ENCODE results near the gene IL20. TPM values are rescaled to one million over a fixed set of nuclear protein-coding genes. Genes with fewer than 3 reads are reported as not detected.

Gene IL20
- total and polyA plus RNA-seq, 2 of the 8 experiments (the other 6 are each of a cell fraction or from before 2014, with no cell fraction given) = not detected

DNA sequence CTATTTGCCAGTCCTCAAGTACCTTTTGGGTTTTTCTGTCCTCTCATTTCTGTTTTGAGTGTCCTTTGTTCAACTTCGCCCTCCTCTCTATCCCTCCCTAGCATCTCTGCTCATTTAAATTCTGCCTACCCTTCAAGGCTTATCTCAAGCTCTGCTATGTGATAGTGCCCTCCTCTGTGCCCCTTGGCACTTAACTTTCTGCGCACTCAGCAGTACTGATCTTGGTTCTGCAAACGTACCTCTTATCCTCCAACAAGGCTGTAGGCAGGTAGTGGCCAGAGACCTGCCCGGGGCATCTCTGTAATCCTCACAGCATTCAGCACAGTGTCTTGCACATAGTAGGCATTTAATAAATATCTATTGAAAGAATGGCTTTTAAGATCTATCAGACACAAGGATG lies 5.3 kb upstream of the IL20 start (continued):
- TF ChIP-seq, protein P1, sequence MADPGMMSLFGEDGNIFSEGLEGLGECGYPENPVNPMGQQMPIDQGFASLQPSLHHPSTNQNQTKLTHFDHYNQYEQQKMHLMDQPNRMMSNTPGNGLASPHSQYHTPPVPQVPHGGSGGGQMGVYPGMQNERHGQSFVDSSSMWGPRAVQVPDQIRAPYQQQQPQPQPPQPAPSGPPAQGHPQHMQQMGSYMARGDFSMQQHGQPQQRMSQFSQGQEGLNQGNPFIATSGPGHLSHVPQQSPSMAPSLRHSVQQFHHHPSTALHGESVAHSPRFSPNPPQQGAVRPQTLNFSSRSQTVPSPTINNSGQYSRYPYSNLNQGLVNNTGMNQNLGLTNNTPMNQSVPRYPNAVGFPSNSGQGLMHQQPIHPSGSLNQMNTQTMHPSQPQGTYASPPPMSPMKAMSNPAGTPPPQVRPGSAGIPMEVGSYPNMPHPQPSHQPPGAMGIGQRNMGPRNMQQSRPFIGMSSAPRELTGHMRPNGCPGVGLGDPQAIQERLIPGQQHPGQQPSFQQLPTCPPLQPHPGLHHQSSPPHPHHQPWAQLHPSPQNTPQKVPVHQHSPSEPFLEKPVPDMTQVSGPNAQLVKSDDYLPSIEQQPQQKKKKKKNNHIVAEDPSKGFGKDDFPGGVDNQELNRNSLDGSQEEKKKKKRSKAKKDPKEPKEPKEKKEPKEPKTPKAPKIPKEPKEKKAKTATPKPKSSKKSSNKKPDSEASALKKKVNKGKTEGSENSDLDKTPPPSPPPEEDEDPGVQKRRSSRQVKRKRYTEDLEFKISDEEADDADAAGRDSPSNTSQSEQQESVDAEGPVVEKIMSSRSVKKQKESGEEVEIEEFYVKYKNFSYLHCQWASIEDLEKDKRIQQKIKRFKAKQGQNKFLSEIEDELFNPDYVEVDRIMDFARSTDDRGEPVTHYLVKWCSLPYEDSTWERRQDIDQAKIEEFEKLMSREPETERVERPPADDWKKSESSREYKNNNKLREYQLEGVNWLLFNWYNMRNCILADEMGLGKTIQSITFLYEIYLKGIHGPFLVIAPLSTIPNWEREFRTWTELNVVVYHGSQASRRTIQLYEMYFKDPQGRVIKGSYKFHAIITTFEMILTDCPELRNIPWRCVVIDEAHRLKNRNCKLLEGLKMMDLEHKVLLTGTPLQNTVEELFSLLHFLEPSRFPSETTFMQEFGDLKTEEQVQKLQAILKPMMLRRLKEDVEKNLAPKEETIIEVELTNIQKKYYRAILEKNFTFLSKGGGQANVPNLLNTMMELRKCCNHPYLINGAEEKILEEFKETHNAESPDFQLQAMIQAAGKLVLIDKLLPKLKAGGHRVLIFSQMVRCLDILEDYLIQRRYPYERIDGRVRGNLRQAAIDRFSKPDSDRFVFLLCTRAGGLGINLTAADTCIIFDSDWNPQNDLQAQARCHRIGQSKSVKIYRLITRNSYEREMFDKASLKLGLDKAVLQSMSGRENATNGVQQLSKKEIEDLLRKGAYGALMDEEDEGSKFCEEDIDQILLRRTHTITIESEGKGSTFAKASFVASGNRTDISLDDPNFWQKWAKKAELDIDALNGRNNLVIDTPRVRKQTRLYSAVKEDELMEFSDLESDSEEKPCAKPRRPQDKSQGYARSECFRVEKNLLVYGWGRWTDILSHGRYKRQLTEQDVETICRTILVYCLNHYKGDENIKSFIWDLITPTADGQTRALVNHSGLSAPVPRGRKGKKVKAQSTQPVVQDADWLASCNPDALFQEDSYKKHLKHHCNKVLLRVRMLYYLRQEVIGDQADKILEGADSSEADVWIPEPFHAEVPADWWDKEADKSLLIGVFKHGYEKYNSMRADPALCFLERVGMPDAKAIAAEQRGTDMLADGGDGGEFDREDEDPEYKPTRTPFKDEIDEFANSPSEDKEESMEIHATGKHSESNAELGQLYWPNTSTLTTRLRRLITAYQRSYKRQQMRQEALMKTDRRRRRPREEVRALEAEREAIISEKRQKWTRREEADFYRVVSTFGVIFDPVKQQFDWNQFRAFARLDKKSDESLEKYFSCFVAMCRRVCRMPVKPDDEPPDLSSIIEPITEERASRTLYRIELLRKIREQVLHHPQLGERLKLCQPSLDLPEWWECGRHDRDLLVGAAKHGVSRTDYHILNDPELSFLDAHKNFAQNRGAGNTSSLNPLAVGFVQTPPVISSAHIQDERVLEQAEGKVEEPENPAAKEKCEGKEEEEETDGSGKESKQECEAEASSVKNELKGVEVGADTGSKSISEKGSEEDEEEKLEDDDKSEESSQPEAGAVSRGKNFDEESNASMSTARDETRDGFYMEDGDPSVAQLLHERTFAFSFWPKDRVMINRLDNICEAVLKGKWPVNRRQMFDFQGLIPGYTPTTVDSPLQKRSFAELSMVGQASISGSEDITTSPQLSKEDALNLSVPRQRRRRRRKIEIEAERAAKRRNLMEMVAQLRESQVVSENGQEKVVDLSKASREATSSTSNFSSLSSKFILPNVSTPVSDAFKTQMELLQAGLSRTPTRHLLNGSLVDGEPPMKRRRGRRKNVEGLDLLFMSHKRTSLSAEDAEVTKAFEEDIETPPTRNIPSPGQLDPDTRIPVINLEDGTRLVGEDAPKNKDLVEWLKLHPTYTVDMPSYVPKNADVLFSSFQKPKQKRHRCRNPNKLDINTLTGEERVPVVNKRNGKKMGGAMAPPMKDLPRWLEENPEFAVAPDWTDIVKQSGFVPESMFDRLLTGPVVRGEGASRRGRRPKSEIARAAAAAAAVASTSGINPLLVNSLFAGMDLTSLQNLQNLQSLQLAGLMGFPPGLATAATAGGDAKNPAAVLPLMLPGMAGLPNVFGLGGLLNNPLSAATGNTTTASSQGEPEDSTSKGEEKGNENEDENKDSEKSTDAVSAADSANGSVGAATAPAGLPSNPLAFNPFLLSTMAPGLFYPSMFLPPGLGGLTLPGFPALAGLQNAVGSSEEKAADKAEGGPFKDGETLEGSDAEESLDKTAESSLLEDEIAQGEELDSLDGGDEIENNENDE (IDR thresholded peaks at IDR 0.05; ENCODE audit: insufficient replicate concordance, low read length) = no peak
- no peak for TF ChIP-seq YY1 (IDR thresholded peaks at IDR 0.05; ENCODE audit: low read depth, low read length)
- TF ChIP-seq RFX5 (IDR thresholded peaks at IDR 0.05; ENCODE audit: borderline replicate concordance, low read depth, low read length) = no peak
- no peak for TF ChIP-seq RBBP5 (IDR thresholded peaks at IDR 0.05; ENCODE audit: borderline replicate concordance, low read depth, low read length)
- TF ChIP-seq SRF (IDR thresholded peaks at IDR 0.05; ENCODE audit: low read depth, low read length) = no peak
- TF ChIP-seq CBX8 (IDR thresholded peaks at IDR 0.05; ENCODE audit: borderline replicate concordance, low read depth, low read length) = no peak
- no peak for TF ChIP-seq NANOG (IDR thresholded peaks at IDR 0.05; ENCODE audit: insufficient read depth, low read depth, low read length, poor library complexity, severe bottlenecking)

Measured in H1 (cell line).